ENCODE data around the gene DIRAS3.

DNA sequence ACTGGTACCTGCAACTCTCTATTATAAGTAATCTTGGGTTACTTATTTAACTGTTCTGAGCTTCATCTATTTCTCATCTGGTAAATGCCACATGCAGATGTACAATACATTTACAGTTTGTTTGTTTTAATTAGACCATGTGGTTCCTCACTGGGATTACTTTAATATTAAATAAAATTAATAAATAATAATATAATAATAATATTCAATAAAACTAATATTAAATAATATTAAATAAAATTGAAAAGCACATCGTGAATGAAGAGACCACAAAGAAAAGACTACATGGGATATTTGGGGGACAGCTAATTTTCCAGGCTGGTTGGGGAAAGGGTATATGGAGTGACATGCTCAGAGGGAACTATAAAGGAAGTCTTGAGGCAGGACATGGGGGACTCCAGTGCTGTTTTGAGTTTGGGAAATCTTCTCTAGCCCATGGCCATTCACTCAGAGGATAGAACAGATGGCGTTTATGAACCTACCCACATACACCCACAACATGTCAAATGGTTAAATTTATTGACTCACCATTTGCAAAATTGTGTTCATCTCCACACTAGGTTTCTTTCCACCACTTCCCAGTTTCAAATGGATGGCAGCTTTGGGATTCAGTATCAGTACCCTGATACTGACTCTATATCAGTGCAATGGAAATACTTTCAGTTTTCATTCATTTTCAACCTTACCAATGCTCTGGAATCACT is 25.6 kb downstream of the DIRAS3 start:
- TF ChIP-seq, protein P1, sequence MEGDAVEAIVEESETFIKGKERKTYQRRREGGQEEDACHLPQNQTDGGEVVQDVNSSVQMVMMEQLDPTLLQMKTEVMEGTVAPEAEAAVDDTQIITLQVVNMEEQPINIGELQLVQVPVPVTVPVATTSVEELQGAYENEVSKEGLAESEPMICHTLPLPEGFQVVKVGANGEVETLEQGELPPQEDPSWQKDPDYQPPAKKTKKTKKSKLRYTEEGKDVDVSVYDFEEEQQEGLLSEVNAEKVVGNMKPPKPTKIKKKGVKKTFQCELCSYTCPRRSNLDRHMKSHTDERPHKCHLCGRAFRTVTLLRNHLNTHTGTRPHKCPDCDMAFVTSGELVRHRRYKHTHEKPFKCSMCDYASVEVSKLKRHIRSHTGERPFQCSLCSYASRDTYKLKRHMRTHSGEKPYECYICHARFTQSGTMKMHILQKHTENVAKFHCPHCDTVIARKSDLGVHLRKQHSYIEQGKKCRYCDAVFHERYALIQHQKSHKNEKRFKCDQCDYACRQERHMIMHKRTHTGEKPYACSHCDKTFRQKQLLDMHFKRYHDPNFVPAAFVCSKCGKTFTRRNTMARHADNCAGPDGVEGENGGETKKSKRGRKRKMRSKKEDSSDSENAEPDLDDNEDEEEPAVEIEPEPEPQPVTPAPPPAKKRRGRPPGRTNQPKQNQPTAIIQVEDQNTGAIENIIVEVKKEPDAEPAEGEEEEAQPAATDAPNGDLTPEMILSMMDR (conservative IDR thresholded peaks at IDR 0.05 in 1 of 2, IDR thresholded peaks at IDR 0.05 in 1 of 2; ENCODE audit: extremely low read depth in 1 of 2, insufficient read depth in 1 of 2, low read depth in 1 of 2, low read length in 2 of 2): no peak
- no peak for TF ChIP-seq EZH2 (IDR thresholded peaks at IDR 0.05; ENCODE audit: borderline replicate concordance, low read length)

Data from mammary epithelial cell (primary cell).